ENCODE results near the gene KAZN.

KAZN gene

DNA sequence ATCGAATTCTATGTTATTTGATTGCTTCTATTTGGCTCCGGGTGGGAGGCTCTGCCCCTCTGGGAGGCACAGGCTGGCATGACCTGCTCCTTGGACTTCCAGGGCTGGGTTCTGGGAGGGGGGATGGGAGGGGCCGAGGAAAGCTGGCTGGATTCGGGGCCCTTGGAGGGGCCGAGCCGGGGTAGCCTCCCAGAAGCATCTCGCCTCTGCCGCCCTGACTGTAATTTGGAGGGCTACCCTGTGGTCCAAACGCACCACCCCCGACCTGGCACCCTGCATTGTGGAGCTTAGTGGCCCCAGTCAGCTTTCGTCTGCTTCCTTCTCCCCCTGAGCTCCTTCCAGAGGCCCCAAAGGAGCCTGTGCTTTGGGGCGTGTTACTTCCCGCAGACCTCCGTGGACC is 469.7 kb downstream of the KAZN start (continued):
- TF ChIP-seq, protein P1, sequence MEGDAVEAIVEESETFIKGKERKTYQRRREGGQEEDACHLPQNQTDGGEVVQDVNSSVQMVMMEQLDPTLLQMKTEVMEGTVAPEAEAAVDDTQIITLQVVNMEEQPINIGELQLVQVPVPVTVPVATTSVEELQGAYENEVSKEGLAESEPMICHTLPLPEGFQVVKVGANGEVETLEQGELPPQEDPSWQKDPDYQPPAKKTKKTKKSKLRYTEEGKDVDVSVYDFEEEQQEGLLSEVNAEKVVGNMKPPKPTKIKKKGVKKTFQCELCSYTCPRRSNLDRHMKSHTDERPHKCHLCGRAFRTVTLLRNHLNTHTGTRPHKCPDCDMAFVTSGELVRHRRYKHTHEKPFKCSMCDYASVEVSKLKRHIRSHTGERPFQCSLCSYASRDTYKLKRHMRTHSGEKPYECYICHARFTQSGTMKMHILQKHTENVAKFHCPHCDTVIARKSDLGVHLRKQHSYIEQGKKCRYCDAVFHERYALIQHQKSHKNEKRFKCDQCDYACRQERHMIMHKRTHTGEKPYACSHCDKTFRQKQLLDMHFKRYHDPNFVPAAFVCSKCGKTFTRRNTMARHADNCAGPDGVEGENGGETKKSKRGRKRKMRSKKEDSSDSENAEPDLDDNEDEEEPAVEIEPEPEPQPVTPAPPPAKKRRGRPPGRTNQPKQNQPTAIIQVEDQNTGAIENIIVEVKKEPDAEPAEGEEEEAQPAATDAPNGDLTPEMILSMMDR (tag by site-specific recombination; IDR thresholded peaks at IDR 0.05), result no peak
- no peak for TF ChIP-seq ZNF777 (tag by site-specific recombination; IDR thresholded peaks at IDR 0.05; ENCODE audit: borderline replicate concordance)
- TF ChIP-seq TRIM28 (IDR thresholded peaks at IDR 0.05; ENCODE audit: borderline replicate concordance, low read length), result no peak

- Histone ChIP-seq H3K9me3 (ENCODE audit: control insufficient read depth, insufficient read depth, low read depth, low read length) (no peaks in the 10 kb centered on the region), H3K4me1 (ENCODE audit: control insufficient read depth, insufficient read depth, low read length) (no peaks in the 10 kb centered on the region), H3K27ac (ENCODE audit: extremely low read depth, low read depth, low read length) (no peak overlapping the region), H3K36me3 (ENCODE audit: control insufficient read depth in 2 of 2, insufficient read depth in 1 of 2, low read length in 2 of 2) (peaks cover 0 to 25% of the 10 kb centered on the region in 2 experiments; a peak in 1 of 3 replicates), H3K4me3 (ENCODE audit: low read depth, low read length) (no peak overlapping the region)
- peak; percentile 33 for TF ChIP-seq SETDB1 (IDR thresholded peaks at IDR 0.05; ENCODE audit: insufficient read length, low read length)
- TF ChIP-seq ZNF23 (tag by site-specific recombination; IDR thresholded peaks at IDR 0.05; ENCODE audit: borderline replicate concordance), result peak; percentile 74; the same call in 1 of the 2 replicates
- no peak for TF ChIP-seq ZNF366 (tag by site-specific recombination; conservative IDR thresholded peaks at IDR 0.05)
- TF ChIP-seq ZBTB20 (tag by site-specific recombination; IDR thresholded peaks at IDR 0.05), result no peak
- no peak for TF ChIP-seq ZNF48 (tag by site-specific recombination; IDR thresholded peaks at IDR 0.05)
- TF ChIP-seq ZSCAN23 (tag by site-specific recombination; IDR thresholded peaks at IDR 0.05), result no peak
- ChIA-PET CTCF (interaction anchor here (0.7 kb wide), 1 partner anchor 334 kb away, joined by 3 read pairs; no protein-coding TSS in a partner anchor), POLR2A (no interaction called here)
These were observed 470.5 kb downstream of the KAZN start for GRCh38 chr1:15068997-15069396.

- Histone ChIP-seq H3K27ac (ENCODE audit: extremely low read depth, low read depth, low read length) (no peak overlapping the region), H3K9me3 (ENCODE audit: control insufficient read depth, insufficient read depth, low read depth, low read length) (no peaks in the 10 kb centered on the region), H3K4me1 (ENCODE audit: control insufficient read depth, insufficient read depth, low read length) (no peaks in the 10 kb centered on the region), H3K36me3 (ENCODE audit: control insufficient read depth in 2 of 2, insufficient read depth in 1 of 2, low read length in 2 of 2) (peaks cover 0 to 14% of the 10 kb centered on the region in 2 experiments; a peak in 1 of 3 replicates), H3K4me3 (ENCODE audit: low read depth, low read length) (no peak overlapping the region)
- TF ChIP-seq HOXD13 (CRISPR knock-in tag; IDR thresholded peaks at IDR 0.05; ENCODE audit: borderline replicate concordance) (no peak), REST (tag by site-specific recombination; IDR thresholded peaks at IDR 0.05) (peak; percentile 85)
- ChIA-PET CTCF (no interaction called here), POLR2A (no interaction called here)
These were observed 471.8 kb downstream of the KAZN start for GRCh38 chr1:15070145-15070748.

GRCh38 chr1:15071936-15072335 is 473.5 kb downstream of the KAZN start:
- Histone ChIP-seq H3K4me1 (ENCODE audit: control insufficient read depth, insufficient read depth, low read length) (no peaks in the 10 kb centered on the region), H3K4me3 (ENCODE audit: low read depth, low read length) (no peak overlapping the region), H3K36me3 (ENCODE audit: control insufficient read depth in 2 of 2, insufficient read depth in 1 of 2, low read length in 2 of 2) (peaks cover 0 to 4% of the 10 kb centered on the region in 2 experiments; a peak in 1 of 3 replicates), H3K27ac (ENCODE audit: extremely low read depth, low read depth, low read length) (no peak overlapping the region), H3K9me3 (ENCODE audit: control insufficient read depth, insufficient read depth, low read depth, low read length) (no peaks in the 10 kb centered on the region)
- TF ChIP-seq ZNF792 (tag by site-specific recombination; IDR thresholded peaks at IDR 0.05) (no peak), ZNF423 (tag by site-specific recombination; IDR thresholded peaks at IDR 0.05) (no peak), ZNF501 (tag by site-specific recombination; IDR thresholded peaks at IDR 0.05) (no peak), ZNF473 (tag by site-specific recombination; IDR thresholded peaks at IDR 0.05) (no peak), ZNF223 (tag by site-specific recombination; IDR thresholded peaks at IDR 0.05) (no peak), YY1 (tag by site-specific recombination; IDR thresholded peaks at IDR 0.05) (no peak), ZIC2 (tag by site-specific recombination; IDR thresholded peaks at IDR 0.05) (no peak), ZNF19 (tag by site-specific recombination; IDR thresholded peaks at IDR 0.05; ENCODE audit: low read depth) (no peak), ZNF514 (tag by site-specific recombination; IDR thresholded peaks at IDR 0.05) (no peak)
- ChIA-PET CTCF (no interaction called here), POLR2A (no interaction called here)

Data from HEK293 (cell line).